OCI-LY1 (cell line): ENCODE measurements around the gene ZNF722.

Experiments used
- H2AFZ ChIP-seq: fragments of 200-600 bp; sonication (generic), shearing (Covaris generic); 2 replicates; pipeline ENCODE4 v1.6.0; 2014; ENCODE audit warnings: antibody characterized with exemption, mild to moderate bottlenecking, low read length
- H3F3A ChIP-seq: fragments of 200-600 bp; sonication (generic), shearing (Covaris generic); 2 replicates; pipeline ENCODE4 v1.6.0; 2014; ENCODE audit warnings: mild to moderate bottlenecking, antibody characterized with exemption, low read length, moderate library complexity; ENCODE audit not compliant: insufficient read depth
- H3K27ac ChIP-seq: fragments of 200-600 bp; sonication (generic); 2 replicates; pipeline ENCODE4 v1.5.1; 2014; ENCODE audit warnings: low read length, mixed run types, mild to moderate bottlenecking, low read depth; ENCODE audit not compliant: poor library complexity, severe bottlenecking
- H3K27me3 ChIP-seq: fragments of 200-600 bp; sonication (generic); 2 replicates; pipeline ENCODE4 v1.6.0; 2014; ENCODE audit warnings: antibody characterized with exemption, mild to moderate bottlenecking, low read length, moderate library complexity; ENCODE audit not compliant: insufficient read depth
- H3K36me3 ChIP-seq: fragments of 200-600 bp; sonication (generic); 2 replicates; pipeline ENCODE4 v1.6.1; 2014; ENCODE audit warnings: mild to moderate bottlenecking, antibody characterized with exemption, low read length, moderate library complexity, mixed read lengths; ENCODE audit not compliant: insufficient read depth
- H3K4me1 ChIP-seq: fragments of 200-600 bp; sonication (generic); 2 replicates; pipeline ENCODE4 v1.5.1; 2014; ENCODE audit warnings: mild to moderate bottlenecking, low read length, moderate library complexity; ENCODE audit not compliant: insufficient read depth, severe bottlenecking
- H3K4me2 ChIP-seq: fragments of 200-600 bp; sonication (generic), shearing (Covaris generic); 2 replicates; pipeline ENCODE4 v1.6.1; 2014; ENCODE audit warnings: low read length
- H3K4me3 ChIP-seq: fragments of 200-600 bp; sonication (generic); 2 replicates; pipeline ENCODE4 v1.5.1; 2014; ENCODE audit warnings: low read length, low read depth, mild to moderate bottlenecking, mixed read lengths; ENCODE audit not compliant: poor library complexity, severe bottlenecking
- H3K79me2 ChIP-seq: fragments of 200-600 bp; shearing (Covaris generic); 2 replicates; pipeline ENCODE4 v1.6.1; 2016; ENCODE audit warnings: mixed run types, low read length, mixed read lengths; ENCODE audit not compliant: insufficient read depth
- H3K9ac ChIP-seq: fragments of 200-600 bp; sonication (generic), shearing (Covaris generic); 2 replicates; pipeline ENCODE4 v1.6.1; 2014; ENCODE audit warnings: mild to moderate bottlenecking, low read length, mixed read lengths
- H3K9me2 ChIP-seq: fragments of 200-600 bp; sonication (generic), shearing (Covaris generic); 2 replicates; pipeline ENCODE4 v1.6.1; 2014; ENCODE audit warnings: low read depth, mild to moderate bottlenecking, low read length, mixed read lengths
- H3K9me3 ChIP-seq: fragments of 200-600 bp; shearing (Covaris generic); 2 replicates; pipeline ENCODE4 v1.6.1; 2014; ENCODE audit warnings: low read length, mixed read lengths
- H4K20me1 ChIP-seq: fragments of 200-600 bp; sonication (generic), shearing (Covaris generic); 2 replicates; pipeline ENCODE4 v1.6.0; 2016; ENCODE audit warnings: mild to moderate bottlenecking, low read length; ENCODE audit not compliant: insufficient read depth
- CTCF ChIP-seq: fragments of 200-600 bp; sonication (generic), shearing (Covaris generic); IDR thresholded peaks from 2 replicates; pipeline ENCODE4 v1.5.1; 2017; ENCODE audit warnings: mild to moderate bottlenecking, antibody characterized with exemption, low read length, moderate library complexity, mixed read lengths
- EZH2 ChIP-seq: fragments of 200-600 bp; sonication (generic), shearing (Covaris generic); IDR thresholded peaks from 2 replicates; pipeline ENCODE4 v1.8.0; 2017; ENCODE audit warnings: borderline replicate concordance, mixed run types, mild to moderate bottlenecking, antibody characterized with exemption, low read length, moderate library complexity, mixed read lengths

Gene ZNF722

GRCh38 chr7:64046041-64046389 is 47.4 kb downstream of the ZNF722 start:
- Histone ChIP-seq H3K79me2 (no peaks in the 10 kb centered on the region), H3K27me3 (no peaks in the 10 kb centered on the region), H4K20me1 (no peaks in the 10 kb centered on the region), H3K4me3 (no peak overlapping the region), H3K4me2 (no peak overlapping the region), H3K9me3 (peaks cover 8% of the 10 kb centered on the region), H3K9ac (no peak overlapping the region), H2AFZ (no peak overlapping the region), H3F3A (no peaks in the 10 kb centered on the region), H3K36me3 (no peaks in the 10 kb centered on the region), H3K27ac (no peak overlapping the region), H3K4me1 (no peaks in the 10 kb centered on the region), H3K9me2 (no peaks in the 10 kb centered on the region)
- TF ChIP-seq CTCF (no peak), EZH2 (no peak)
